Esophagus (tissue), 2 donors: ENCODE data around the gene CDC37. TPM values are rescaled to one million over a fixed set of nuclear protein-coding genes. Genes with fewer than 3 reads are reported as not detected.

Experiments used
- H3K27ac ChIP-seq, 2 donors: one replicate each; pipeline ENCODE4 v1.5.1; 2013; ENCODE audit warnings: low read depth in 2 of 2, mild to moderate bottlenecking in 2 of 2, inconsistent platforms in 1 of 2, low read length in 1 of 2, moderate library complexity in 1 of 2
- H3K27me3 ChIP-seq, 2 donors: one replicate each; pipeline ENCODE4 v1.6.1; 2013; ENCODE audit warnings: low read length in 2 of 2, control low read depth in 1 of 2, mild to moderate bottlenecking in 1 of 2; ENCODE audit not compliant: insufficient read depth in 2 of 2, control insufficient read depth in 1 of 2
- H3K36me3 ChIP-seq, 2 donors: one replicate each; pipeline ENCODE4 v1.6.1; 2013; ENCODE audit warnings: low read length in 1 of 2; ENCODE audit not compliant: control insufficient read depth in 2 of 2, insufficient read depth in 2 of 2
- H3K4me1 ChIP-seq, 2 donors: one replicate each; pipeline ENCODE4 v1.6.1; 2013; ENCODE audit warnings: low read length in 1 of 2; ENCODE audit not compliant: control insufficient read depth in 2 of 2, insufficient read depth in 2 of 2
- H3K4me3 ChIP-seq, 2 donors: one replicate each; pipeline ENCODE4 v1.5.1; 2013; ENCODE audit warnings: low read length in 2 of 2, mild to moderate bottlenecking in 2 of 2, low read depth in 1 of 2, moderate library complexity in 1 of 2
- H3K9me3 ChIP-seq, 2 donors: one replicate each; pipeline ENCODE4 v1.6.1; 2013; ENCODE audit warnings: mild to moderate bottlenecking in 2 of 2, low read depth in 1 of 2, low read length in 1 of 2, moderate library complexity in 1 of 2; ENCODE audit not compliant: control insufficient read depth in 2 of 2, insufficient read depth in 1 of 2
- WGBS, 2 donors: extraction: QIAGEN DNeasy Blood & Tissue Kit; methylation state at CpG; one replicate each; pipeline ENCODE4 v1.1.7; 2013; 5-methylcytosine and 5-hydroxymethylcytosine counted together
- polyA plus RNA-seq, 2 donors: library from polyadenylated mRNA; stranded (reverse); fragments of 200-250 nt; gene quantifications; one replicate each; pipeline ENCODE4 v1.2.3, GENCODE V29; 2013
- donor health status: healthy with polysubstance abuse.
- donor health status: Bipolar disorder and iron deficiency.

CDC37 gene
- 100 to 1,000 TPM; 162 to 206 TPM for polyA plus RNA-seq

DNA sequence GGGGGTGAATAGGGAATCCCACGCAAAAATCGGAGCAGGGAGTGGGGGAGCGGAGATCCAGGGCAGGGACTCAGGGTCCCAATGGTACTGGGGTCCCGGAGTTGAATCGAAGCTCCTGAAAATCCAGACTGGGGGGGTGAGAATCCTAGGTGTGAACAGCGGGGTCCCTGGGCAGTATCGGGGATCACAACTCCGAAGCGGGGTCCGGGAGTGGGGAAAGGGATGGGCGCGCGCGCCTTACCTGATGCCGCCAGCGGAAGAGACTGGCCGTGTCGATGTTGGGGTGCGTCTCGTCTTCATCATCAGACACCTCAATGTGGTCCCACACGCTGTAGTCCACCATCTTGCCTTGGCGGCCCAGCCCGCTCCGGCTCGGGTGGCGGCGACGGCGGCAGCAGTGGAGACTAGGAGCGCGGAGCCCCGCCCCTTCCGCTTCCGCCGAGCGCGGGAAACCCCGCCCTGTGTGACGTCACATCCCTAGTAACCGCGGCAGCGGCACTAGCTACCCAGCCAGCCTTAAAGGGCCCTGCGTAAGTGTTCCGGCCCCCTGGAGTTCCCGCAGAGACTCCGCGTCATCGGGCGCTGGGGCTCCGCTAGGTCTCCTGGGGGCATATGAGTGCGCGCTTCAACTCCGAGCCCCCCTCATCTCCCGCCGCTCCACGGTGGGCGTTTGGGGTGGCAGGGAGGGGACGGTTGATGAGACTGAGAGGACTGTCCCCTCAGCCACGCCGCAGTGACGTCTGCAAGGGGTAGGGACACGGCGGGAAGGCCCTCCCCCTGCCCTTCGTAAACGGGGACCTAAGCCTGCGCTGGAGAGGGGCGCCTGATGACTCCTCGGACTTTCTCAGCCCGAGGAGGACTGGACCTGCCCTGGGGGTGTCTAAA, at the start of gene CDC37:
TSS of gene CDC37 (minus strand) at position 406 of the 885 bp plus-strand sequence. CDS start at position 343, 63 bp downstream.
- WGBS, 2 donors, result 0% methylated on average over 68 to 69 of the region's 69 CpGs
- Histone ChIP-seq H3K4me3 (peak within 1 kb of the TSS; percentile 89 to 97), H3K4me1 (peaks cover 0 to 9% of the 10 kb centered on the region in 2 donors), H3K27ac (peak within 1 kb of the TSS; percentile 64 to 89), H3K27me3 (peaks cover 0 to 9% of the 10 kb centered on the region in 2 donors), H3K36me3 (peaks cover 0 to 3% of the 10 kb centered on the region in 2 donors), H3K9me3 (no peaks in the 10 kb centered on the region)

DNA sequence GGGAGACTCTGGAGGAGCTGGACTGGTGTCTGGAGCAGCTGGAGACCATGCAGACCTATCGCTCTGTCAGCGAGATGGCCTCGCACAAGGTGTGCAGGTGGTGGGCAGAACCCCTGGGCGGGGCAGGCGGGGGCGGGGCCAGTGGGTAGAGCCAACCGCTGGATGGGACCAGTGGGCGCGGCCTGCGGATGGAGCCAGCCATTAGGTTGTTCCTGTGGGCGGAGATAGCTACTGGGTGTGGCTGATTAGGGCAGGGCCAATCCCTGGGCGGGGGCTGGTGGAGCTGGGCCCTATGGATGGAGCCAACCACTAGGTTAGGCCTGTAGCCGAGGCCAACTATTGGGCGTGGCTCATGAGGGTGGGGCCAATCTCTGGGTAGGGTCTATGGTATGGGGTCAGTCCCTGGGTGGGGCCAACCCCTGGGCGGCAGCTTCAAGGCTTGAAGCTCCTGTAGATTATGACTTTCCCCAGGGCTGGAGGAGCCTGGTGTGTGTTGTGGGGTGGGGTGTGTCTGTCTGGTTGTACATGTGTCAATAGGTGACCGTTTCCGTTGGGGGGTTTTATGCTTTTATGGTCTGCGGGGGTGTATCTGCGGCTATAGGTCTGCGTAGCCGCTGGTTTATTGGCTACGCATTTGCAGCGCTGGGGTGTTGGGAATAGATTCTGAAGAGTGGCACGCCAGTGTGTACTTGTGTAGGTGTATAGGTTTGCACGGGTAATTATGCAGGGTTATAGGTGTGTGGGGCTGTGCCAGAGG, 47.7 kb upstream of the CDC37 start:
- H3K4me3 ChIP-seq, result no peak overlapping the region
- H3K4me1 ChIP-seq, result peaks cover 0 to 2% of the 10 kb centered on the region in 2 donors
- H3K27ac ChIP-seq, result no peak overlapping the region
- no peaks in the 10 kb centered on the region for H3K27me3 ChIP-seq
- H3K9me3 ChIP-seq, result no peaks in the 10 kb centered on the region
- H3K36me3 ChIP-seq, result no peaks in the 10 kb centered on the region
- WGBS, 2 donors, result 68 to 79% methylated on average over 25 of the region's 25 CpGs

DNA sequence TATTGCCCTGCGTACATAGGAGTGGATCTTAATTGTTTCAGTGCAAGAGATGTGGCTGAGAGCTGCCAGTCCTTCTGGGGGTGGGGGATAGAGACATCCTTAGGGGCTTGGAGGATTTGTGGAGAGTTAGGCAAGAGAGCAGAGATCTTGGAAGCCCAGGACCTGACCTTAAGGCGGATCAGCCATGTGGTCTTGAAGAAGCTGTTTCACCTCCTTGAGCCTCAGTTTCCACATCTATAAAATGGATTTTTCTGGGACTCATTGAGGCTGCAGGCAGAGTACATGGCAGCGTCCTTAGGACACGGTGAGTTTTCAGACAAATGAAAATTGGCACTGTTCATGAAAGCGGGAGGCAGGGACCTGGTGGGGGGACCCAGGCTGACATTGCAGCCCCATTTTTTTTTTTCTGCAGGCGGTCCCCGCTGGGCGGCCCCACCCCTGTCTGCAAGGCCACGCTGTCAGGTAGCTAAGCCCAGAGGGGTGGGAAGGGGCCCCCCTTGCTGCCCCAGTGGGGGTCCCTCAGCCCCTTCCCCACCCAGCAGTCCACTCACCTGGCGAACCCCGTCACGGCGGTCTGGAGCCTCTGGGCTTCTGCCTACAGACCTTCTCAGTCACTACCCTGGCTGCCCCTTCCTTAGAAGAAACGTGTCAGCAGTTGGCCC, 47.0 kb upstream of the CDC37 start:
- Histone ChIP-seq H3K4me1 (peaks cover 0 to 2% of the 10 kb centered on the region in 2 donors), H3K36me3 (no peaks in the 10 kb centered on the region), H3K4me3 (no peak overlapping the region), H3K9me3 (no peaks in the 10 kb centered on the region), H3K27me3 (no peaks in the 10 kb centered on the region), H3K27ac (no peak overlapping the region)
- WGBS, 2 donors, result 86 to 90% methylated on average over 14 of the region's 14 CpGs

DNA sequence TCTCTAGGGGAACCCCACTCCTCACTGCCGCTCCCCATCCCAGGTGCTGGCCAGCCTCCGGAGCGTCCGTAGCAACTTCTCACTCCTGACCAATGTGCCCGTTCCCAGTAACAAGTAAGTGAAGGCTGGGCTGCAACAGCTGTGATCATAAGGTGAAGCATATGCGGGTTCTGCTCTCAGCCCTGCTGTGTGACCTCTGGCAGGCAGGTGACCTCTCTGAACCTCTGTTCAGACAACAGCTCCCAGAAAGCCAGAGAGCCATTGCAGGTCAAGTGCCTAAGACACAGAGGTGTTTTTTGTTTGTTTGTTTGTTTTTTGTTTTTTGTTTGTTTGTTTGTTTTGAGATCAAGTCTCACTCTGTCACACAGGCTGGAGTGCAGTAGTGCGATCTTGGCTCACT, 45.7 kb upstream of the CDC37 start:
- WGBS, 2 donors, result 91 to 94% methylated on average over 7 of the region's 7 CpGs
- Histone ChIP-seq H3K4me1 (peaks cover 0 to 2% of the 10 kb centered on the region in 2 donors), H3K27ac (no peak overlapping the region), H3K9me3 (no peaks in the 10 kb centered on the region), H3K27me3 (no peaks in the 10 kb centered on the region), H3K4me3 (no peak overlapping the region), H3K36me3 (no peaks in the 10 kb centered on the region)

DNA sequence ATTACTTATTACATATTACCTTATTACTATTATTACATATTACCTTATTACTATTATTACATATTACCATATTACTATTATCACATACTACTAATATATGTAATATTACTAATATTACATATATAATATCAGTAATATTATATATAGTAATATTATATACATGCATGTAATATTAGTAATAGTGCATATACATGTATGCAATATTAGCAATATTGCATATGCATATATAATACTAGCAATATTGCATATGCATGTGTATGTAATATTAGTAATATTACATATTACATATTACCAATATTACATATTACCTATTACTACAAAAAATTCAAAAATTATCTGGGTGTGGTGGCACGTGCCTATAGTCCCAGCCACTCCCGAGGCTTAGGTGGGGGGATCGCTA, 39.4 kb upstream of the CDC37 start:
- no peaks in the 10 kb centered on the region for H3K9me3 ChIP-seq
- H3K36me3 ChIP-seq, result no peaks in the 10 kb centered on the region
- no peak overlapping the region for H3K27ac ChIP-seq
- WGBS, 2 donors, result 93 to 97% methylated on average over 3 of the region's 3 CpGs
- no peaks in the 10 kb centered on the region for H3K27me3 ChIP-seq
- no peak overlapping the region for H3K4me3 ChIP-seq
- peaks cover 0 to under 1% of the 10 kb centered on the region in 2 donors for H3K4me1 ChIP-seq

DNA sequence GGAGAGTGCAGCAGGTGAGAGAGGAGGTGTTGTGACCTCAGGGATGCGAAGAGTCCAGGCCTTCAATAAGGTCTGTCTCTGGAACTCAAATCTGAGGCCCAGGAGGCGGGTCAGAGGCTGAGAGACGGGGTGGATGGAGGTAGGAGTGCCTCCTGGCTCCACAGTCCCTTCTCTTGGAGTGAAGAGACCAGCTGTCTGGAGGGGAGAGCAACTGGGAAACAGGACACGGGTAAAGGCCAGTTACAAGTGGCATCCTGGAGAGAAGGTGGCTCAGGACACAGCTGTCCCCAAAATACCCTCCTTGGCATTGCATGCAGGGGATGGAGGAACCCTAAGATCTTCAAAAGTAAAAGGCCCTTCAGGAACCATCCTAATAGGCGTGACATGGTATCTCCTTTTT, 36.2 kb upstream of the CDC37 start:
- Histone ChIP-seq H3K27ac (no peak overlapping the region), H3K4me1 (no peaks in the 10 kb centered on the region), H3K27me3 (no peaks in the 10 kb centered on the region), H3K9me3 (no peaks in the 10 kb centered on the region), H3K36me3 (no peaks in the 10 kb centered on the region), H3K4me3 (no peak overlapping the region)
- 81 to 88% methylated on average over 5 of the region's 5 CpGs for WGBS, 2 donors

DNA sequence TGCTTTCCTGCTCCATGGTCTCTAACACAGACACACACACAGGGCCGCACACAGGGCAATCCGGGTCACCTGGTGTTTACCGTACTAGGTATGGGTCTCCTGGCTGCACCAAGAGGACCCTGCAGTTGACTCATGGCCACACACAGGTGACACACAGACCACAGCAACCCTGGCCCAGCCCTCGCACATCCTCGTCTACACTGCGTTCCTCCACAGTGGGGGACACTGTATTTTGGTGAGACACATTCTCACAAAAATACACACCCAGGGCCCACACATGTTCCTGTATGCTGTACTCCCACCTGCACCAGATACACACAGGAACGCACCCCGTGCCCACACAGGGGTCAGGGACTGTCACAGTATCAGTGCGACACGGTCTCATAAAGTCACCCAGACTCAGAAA, 29.8 kb upstream of the CDC37 start:
- H3K9me3 ChIP-seq, result no peaks in the 10 kb centered on the region
- no peaks in the 10 kb centered on the region for H3K36me3 ChIP-seq
- H3K4me3 ChIP-seq, result no peak overlapping the region
- no peaks in the 10 kb centered on the region for H3K27me3 ChIP-seq
- H3K27ac ChIP-seq, result no peak overlapping the region
- WGBS, 2 donors, result 78 to 90% methylated on average over 10 of the region's 10 CpGs
- H3K4me1 ChIP-seq, result peaks cover 5 to 6% of the 10 kb centered on the region in 2 donors

DNA sequence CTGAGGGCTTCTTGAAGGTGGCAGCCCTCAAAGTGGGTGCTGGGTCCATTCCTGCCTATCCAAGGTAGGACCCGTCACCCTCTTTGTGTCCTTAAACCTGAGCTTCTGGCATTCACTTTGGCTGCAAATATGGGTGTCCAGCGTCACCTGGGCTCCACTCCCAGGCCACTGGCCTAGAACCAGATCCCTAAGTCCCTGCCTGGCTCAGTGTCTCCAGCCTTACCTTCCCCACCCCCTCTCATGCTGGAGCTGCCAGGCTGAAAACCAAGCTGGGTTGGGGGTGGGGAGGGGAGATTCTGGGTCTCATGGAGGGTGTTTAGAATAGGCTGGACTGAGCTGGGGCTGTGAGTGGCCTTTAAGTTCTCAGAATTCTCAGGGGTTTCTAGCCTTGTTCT, 29.4 kb upstream of the CDC37 start:
- peaks cover 5 to 6% of the 10 kb centered on the region in 2 donors for H3K4me1 ChIP-seq
- no peaks in the 10 kb centered on the region for H3K27me3 ChIP-seq
- WGBS, 2 donors, result 49 to 75% methylated on average over 2 of the region's 2 CpGs
- H3K36me3 ChIP-seq, result no peaks in the 10 kb centered on the region
- no peak overlapping the region for H3K27ac ChIP-seq
- no peaks in the 10 kb centered on the region for H3K9me3 ChIP-seq
- peak overlapping the region in 1 of 2 donors; percentile 34 for H3K4me3 ChIP-seq

DNA sequence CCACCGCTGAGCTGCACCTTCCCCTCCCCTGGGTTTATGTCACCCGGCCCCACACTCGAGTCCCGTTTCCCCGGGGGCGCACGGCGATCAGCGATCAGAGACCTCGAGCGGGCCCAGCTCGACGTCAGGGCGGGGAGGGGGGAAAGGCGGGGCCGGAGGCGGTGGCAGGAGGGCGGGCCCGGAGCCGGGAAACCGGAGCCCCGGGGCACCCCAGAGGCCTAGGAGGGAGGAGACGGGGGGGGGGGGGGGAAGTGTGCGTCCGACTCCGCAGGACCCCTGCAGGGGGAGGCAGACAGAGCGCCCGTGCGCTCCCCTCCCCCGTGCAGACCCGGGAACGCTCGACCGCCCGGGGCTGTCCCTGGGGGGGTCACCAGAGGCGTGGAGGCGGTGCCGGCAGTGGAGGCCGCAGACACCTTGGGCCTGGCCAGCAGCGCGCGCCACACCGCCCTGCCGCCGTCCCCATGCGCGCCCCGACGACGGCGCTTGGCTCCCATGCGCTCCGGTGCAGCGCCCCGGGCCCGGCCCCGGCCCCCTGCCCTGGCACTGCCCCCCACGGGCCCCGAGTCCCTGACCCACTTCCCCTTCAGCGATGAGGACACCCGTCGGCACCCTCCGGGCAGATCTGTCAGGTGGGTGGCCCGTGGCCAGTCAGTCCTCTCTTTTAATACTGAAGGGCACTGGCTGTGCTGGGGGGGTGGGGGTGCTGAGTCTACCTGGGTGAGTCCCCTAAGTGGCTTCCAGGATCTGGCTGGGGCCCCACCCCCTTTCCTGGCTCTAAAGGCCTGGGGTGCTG, 28.8 kb upstream of the CDC37 start:
- Histone ChIP-seq H3K9me3 (no peaks in the 10 kb centered on the region), H3K27ac (peak overlapping the region; percentile 44 to 50), H3K4me3 (peak overlapping the region; percentile 34 to 51), H3K36me3 (no peaks in the 10 kb centered on the region), H3K27me3 (no peaks in the 10 kb centered on the region), H3K4me1 (peaks cover 5 to 6% of the 10 kb centered on the region in 2 donors)
- 2 to 5% methylated on average over 40 to 59 of the region's 64 CpGs for WGBS, 2 donors
